ENCODE data around the gene KCNIP4. TPM values are rescaled to one million over a fixed set of nuclear protein-coding genes. Genes with fewer than 3 reads are reported as not detected.

Gene KCNIP4
- total and polyA plus RNA-seq, 2 of the 8 experiments (the other 6 are each of a cell fraction or from before 2014, with no cell fraction given), result 0.06 TPM; not detected in 1

GRCh38 chr4:21864686-21865085 is 83.9 kb downstream of the KCNIP4 start:
- Histone ChIP-seq H2BK5ac (ENCODE audit: low read depth, low read length) (no peak overlapping the region), H3K79me2 (ENCODE audit: control insufficient read depth in 1 of 2, insufficient read depth in 2 of 2, low read length in 2 of 2) (no peaks in the 10 kb centered on the region), H3K18ac (ENCODE audit: extremely low read depth, low read length) (no peak overlapping the region; the same call in 1 of the 2 replicates), H4K8ac (ENCODE audit: extremely low read depth, insufficient read depth, low read length) (no peak overlapping the region), H4K91ac (replicated peaks; ENCODE audit: insufficient read length, low read length) (no peak overlapping the region), H2BK12ac (ENCODE audit: low read depth, low read length) (no peak overlapping the region), H3K4me3 (ENCODE audit: extremely low read depth in 1 of 4, insufficient read depth in 2 of 4, low read depth in 3 of 4, low read length in 4 of 4) (no peak overlapping the region), H3K23ac (ENCODE audit: insufficient read length) (no peak overlapping the region), H2BK120ac (replicated peaks; ENCODE audit: low read depth, low read length) (no peak overlapping the region), H3K23me2 (ENCODE audit: low read depth, low read length) (no peaks in the 10 kb centered on the region), H3K27ac (ENCODE audit: low read depth, low read length) (no peak overlapping the region), H2AK5ac (ENCODE audit: low read depth, low read length) (no peak overlapping the region), H3K9ac (replicated peaks in 1 of 4; ENCODE audit: extremely low read depth in 1 of 4, low read depth in 3 of 4, low read length in 3 of 4) (no peak overlapping the region), H3K4ac (replicated peaks; ENCODE audit: insufficient read length, low read depth, low read length) (no peak overlapping the region), H3K4me2 (ENCODE audit: insufficient read depth in 1 of 2, low read depth in 2 of 2, low read length in 2 of 2) (no peak overlapping the region), H2AFZ (ENCODE audit: low read length) (no peak overlapping the region), H3K27me3 (replicated peaks in 1 of 4; ENCODE audit: control insufficient read depth in 3 of 4, extremely low read depth in 1 of 4, insufficient read depth in 3 of 4, low read length in 3 of 4) (no peaks in the 10 kb centered on the region), H2BK15ac (ENCODE audit: low read length) (no peak overlapping the region), H3K4me1 (replicated peaks in 1 of 4; ENCODE audit: control insufficient read depth in 3 of 4, insufficient read depth in 4 of 4, low read length in 3 of 4) (no peaks in the 10 kb centered on the region; a peak in 1 of 7 replicates), H3K79me1 (ENCODE audit: low read depth, low read length) (no peaks in the 10 kb centered on the region), H4K20me1 (replicated peaks in 1 of 2; ENCODE audit: control insufficient read depth in 1 of 2, insufficient read depth in 2 of 2, low read length in 2 of 2) (no peaks in the 10 kb centered on the region), H4K5ac (ENCODE audit: insufficient read length, low read depth, low read length) (no peak overlapping the region), H3K9me3 (ENCODE audit: insufficient read depth in 2 of 2, low read depth in 1 of 2, low read length in 1 of 2) (no peaks in the 10 kb centered on the region), H3K36me3 (ENCODE audit: control insufficient read depth in 2 of 4, insufficient read depth in 4 of 4, low read length in 3 of 4) (no peaks in the 10 kb centered on the region), H3K14ac (ENCODE audit: insufficient read length) (no peak overlapping the region), H2BK20ac (ENCODE audit: low read length) (no peak overlapping the region), H3K56ac (replicated peaks; ENCODE audit: insufficient read length, low read depth, low read length) (no peak overlapping the region)
- DNase-seq (ENCODE audit: low read depth in 1 of 2, low spot score in 2 of 2), result no peak
- CTCF ChIA-PET (ENCODE audit: partially characterized antibody), result no interaction called here
- no peak for FAIRE-seq
- POLR2A ChIA-PET (ENCODE audit: partially characterized antibody), result interaction anchor here (0.7 kb wide), 1 partner anchor 322 kb away, joined by 3 read pairs; no protein-coding TSS in a partner anchor
- WGBS, 2 experiments (ENCODE audit: extremely low coverage in 1 of 2, insufficient coverage in 1 of 2, insufficient read length in 1 of 2, insufficient replicate concordance in 2 of 2, low coverage in 1 of 2, low lambda C conversion rate in 2 of 2, missing lambda C conversion rate in 1 of 2), result 84% methylated on average over 2 of the region's 2 CpGs; no CpG with 5 or more reads in 1 of the 2 experiments
- TF ChIP-seq CREB1 (IDR thresholded peaks at IDR 0.05), result no peak
- TF ChIP-seq SP4 (IDR thresholded peaks at IDR 0.05; ENCODE audit: low read length), result no peak
- TF ChIP-seq TAF7 (optimal IDR thresholded peaks at IDR 0.05; ENCODE audit: borderline replicate concordance, low read depth, low read length), result no peak

All from H1 (cell line).